ENCODE measurements around the gene CBLB.

CBLB gene

DNA sequence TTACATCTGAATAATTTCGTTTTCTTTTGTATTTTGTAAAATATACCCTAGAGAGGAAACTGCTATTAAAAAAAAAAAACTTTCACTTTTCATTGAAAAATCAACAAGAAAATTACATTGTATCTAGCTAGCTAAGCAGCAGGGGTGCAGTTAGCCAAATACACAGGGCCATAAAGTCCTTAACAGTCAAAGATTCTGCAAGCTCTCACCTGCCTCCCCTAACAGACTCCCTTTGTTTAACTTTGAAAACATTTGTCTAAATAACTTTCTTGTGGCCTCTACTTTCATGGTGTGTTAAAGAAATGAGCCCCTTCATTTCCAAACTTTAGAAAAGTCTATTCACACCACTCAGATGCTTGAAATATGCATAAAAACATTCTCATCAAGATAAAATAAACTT, 23.3 kb downstream of the CBLB start:
- DNase-seq, result no peak

- DNase-seq, result no peak
Observed at GRCh38 chr3:105844704-105845103, 24.1 kb downstream of the CBLB start.

DNA sequence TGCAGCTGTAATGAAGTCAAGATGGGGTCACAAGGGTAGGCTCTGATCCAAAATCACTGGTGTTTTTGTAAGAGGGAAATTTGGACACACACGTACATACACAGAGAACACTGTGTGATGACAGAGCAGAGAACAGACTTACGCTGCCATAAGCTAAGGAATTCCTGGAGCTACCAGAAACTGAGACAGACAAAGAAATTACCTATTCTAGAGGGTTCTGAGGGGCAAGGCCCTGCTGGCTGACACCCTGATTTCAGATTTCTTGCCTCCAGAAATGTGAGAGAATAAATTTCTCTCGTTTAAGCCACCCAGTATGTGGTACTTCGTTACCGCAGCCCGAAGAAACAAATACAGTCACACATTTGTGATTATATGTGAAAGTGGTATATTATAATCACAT, 24.8 kb downstream of the CBLB start:
- DNase-seq, result no peak

DNA sequence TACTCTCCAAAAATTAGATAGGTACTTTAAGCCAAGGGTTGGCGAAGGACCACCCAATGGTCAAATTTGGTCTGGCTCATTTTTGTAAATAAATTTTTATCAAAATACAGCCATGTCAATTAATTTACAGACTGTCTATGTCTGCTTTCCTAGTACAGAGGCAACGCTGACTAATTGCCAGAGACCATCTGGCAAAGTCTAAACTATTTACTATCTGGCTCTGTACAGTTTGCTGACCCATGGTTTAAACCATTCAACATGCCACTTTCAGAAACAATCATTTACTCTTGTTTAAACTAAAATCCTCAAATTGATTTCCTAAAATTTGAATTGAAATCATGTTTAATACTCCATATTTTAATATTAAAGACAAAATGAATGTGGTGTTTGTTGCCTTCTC, 25.9 kb downstream of the CBLB start:
- DNase-seq, result no peak

- no peak for DNase-seq
Observed at GRCh38 chr3:105842449-105842848, 26.4 kb downstream of the CBLB start.

GRCh38 chr3:105837947-105838346, 30.9 kb downstream of the CBLB start:
- no peak for DNase-seq

GRCh38 chr3:105837143-105837740, 31.6 kb downstream of the CBLB start:
- DNase-seq, result peak; percentile 70

- DNase-seq, result peak; percentile 87
Observed at GRCh38 chr3:105836533-105836932, 32.3 kb downstream of the CBLB start.

GRCh38 chr3:105835606-105836005, 33.2 kb downstream of the CBLB start:
- no peak for DNase-seq

- DNase-seq, result no peak
Observed at GRCh38 chr3:105834768-105835167, 34.0 kb downstream of the CBLB start.

DNA sequence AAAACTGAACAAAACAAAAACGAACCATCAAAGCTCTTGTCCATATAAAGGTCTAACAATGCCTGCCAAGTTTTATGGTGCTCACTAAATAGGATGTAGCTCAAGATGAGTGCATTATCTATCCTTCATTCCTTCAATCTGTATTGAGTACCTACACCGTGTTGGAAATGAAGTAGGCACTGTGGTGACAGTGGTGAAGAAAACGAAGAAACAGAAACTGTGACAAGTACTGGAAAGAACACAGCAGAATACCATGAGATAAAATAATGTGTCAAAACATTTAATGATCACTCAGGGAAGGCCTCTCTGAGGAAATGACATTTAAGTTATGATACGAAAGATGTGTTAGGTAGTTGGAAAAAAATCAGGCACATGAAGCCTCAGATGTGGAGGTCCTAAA, 36.2 kb downstream of the CBLB start:
- peak; percentile 66 for DNase-seq

DNA sequence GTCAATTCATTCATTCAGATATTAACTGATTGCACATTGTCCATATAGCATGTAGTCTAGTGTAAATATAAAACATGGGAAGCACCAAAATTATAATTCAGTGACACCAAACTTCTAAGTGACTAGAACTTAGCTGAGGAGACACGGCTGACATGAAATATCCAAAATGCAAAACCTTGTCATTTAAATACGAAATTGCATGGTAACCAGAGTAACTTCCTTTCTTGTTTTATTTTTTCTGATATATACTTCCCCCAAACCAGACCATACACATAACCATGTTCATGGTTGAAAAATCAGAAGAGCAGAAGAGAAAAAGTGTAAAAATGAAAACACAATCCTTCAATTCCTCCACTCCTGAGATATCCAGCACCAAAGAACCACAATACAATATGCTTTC, 38.0 kb downstream of the CBLB start:
- DNase-seq, result no peak

DNA sequence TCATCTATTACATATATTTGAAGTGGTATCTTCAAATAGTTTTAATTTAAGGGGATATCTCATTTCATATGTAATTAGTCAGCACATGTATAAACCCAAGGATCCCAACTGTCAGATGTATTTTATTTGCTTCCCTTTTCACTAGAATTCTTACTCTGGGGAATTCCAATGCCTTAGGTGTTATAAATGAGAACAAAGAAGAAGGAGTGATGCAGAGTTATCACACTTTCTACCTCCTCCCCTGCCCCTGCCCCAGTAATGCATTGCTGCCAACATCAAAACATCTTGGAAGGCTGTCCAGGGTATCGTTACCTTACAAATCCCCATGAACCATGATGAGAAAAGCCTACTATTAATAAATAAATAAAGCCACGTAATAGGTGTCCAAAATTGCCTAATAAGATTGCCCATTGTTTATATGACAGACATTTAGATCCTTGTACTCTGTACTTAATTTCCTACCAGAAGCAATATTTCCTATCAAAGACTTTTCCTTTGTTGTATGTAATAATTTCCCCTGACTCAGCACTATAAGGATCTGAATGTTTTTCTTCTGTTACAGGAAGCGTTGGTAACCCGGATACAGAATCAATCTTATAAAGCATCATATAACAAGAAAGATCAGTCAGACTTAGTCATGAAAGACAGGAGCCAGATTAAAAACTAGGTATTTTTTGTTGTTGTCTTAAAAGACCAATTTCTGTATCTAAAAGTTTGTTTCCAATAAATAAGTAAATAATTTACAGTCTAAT, 38.8 kb downstream of the CBLB start:
- peak; percentile 56 for DNase-seq

DNA sequence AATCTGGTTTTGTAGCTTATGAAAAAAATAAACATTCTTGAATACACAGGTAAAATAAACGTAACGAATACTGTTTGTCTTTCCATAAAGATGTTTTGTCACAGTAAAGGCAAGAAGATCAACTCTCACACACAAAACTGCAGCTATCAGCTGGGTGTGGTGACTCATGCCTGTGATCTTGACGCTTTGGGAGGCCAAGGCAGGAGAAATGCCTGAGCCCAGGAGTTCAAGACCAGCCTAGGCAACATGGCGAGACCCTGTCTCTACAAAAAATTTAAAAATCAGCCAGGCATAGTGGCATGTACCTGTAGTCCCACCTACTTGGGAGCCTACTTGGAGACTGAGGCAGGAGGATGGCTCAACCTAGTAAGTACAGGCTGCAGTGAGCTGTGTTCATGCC, 39.6 kb downstream of the CBLB start:
- DNase-seq, result peak; percentile 45

GRCh38 chr3:105828703-105829102, 40.1 kb downstream of the CBLB start:
- peak; percentile 58 for DNase-seq

GRCh38 chr3:105827959-105828358, 40.9 kb downstream of the CBLB start:
- DNase-seq, result peak; percentile 47

DNA sequence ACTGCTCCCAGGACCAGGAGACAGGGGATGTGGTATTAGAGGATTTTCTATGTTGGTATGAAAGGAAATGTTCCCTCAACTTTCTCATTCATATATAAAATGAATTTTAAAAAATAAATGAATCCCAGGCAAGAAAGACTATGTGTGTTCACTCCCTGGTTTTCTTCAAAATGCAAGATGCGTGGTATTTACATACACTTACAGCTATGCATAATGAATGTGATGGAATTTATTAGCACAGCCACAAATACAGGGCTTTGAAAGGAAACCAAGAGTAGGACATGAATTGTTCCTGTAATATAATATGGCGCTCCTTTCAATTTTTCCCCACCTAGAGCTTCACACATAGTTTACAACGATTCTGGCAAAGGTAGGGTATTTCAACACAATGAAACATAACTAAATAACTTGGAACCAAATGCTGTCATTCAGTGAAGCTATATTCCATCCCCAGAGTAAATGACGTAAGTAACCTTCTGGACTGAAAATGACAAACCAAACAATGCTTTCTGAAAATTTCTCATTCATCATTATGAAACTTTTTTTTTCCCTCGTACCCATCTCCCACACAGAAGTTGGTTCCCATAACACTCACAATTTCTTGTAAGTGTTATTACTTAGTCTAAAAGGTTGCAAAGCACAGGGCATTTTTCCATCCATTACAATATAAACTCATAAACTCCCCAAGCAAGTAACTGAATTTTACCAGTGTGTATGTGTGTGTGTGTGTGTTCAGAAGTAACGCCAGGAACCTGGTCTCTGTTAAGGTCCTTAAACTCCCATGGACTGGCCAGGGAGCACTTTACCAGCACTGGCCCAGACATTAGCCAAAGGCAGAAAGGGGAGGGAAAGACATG, 41.8 kb downstream of the CBLB start:
- DNase-seq, result peak; percentile 75

DNA sequence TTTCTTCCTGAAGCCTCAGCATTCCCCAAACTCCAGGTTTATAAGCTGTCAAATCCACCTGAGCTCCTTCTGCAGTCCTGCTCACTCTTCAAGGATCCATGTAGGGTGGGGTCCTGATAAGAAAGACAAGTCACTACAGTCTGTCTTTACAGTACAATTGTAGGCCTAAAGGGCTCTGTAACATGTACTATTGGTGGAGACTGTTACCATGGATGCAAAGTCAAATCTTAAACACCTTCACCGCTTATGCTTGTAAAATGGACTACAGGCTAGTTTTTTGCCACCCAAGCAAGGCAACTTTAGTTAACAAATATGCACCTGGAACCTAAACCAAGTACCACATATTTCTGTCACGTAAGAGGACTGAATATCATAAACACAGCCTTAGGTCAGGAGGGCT, 44.7 kb downstream of the CBLB start:
- no peak for DNase-seq

DNA sequence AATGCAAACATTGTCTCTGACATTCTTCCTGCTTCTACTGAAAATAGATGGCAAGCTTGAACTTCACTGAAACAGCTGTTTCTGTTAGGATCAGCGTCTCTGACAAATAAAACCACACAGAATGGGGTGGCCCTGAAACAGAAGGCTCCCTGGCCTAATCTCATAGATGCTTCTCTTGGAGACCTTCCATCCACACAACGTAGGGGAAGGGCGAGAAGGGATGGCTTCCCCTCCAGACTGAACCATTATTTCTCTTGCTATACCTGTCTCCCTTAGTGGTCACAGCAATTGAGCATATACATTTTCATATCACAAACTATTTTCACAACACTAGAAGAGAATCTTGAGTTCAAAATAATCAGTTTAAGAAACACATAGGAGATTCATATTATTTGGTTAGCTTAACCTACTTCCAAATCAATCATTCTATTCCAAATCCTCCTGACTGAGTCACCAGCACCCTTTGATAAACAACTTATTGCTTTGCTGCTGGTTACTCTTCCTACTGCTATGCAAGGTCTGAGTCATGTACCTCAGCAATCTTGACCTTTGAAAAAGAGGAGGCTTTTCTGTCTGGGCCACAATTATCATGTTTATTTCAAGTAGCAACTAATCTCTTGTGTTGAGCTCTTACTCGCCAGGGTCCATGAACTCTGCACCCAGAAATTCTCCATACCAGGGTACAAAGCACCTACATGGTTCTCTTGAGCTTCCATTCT, 45.5 kb downstream of the CBLB start:
- no peak for DNase-seq

- DNase-seq, result no peak
Observed at GRCh38 chr3:105822171-105823123, 46.4 kb downstream of the CBLB start.

GRCh38 chr3:105821433-105821832, 47.4 kb downstream of the CBLB start:
- DNase-seq, result no peak

GRCh38 chr3:105816833-105817232, 52.0 kb downstream of the CBLB start:
- no peak for DNase-seq

Measured in activated CD4-positive, alpha-beta T cell treated with anti-CD3 and anti-CD28 coated beads, Interleukin-2, amount 50 U/mL, for 16 hours (primary cell).